Inflammatory macrophage treated with lipopolysaccharide for 1 hour (primary cell): ENCODE measurements around the gene ALKBH5.

Experiments
- DNase-seq, 2 donors: peaks; one replicate each; pipeline ENCODE4 v3.0.0-alpha.2; 2020 to 2022

Gene ALKBH5

GRCh38 chr17:18183334-18184142 lies at the start of gene ALKBH5:
ALKBH5 (plus strand) TSS chr17:18183828; CDS start chr17:18184244, 416 bp downstream.
- peak; percentile 98 to 99 for DNase-seq

GRCh38 chr17:18136357-18136756 lies 47.3 kb upstream of the ALKBH5 start:
- no peak for DNase-seq

DNA sequence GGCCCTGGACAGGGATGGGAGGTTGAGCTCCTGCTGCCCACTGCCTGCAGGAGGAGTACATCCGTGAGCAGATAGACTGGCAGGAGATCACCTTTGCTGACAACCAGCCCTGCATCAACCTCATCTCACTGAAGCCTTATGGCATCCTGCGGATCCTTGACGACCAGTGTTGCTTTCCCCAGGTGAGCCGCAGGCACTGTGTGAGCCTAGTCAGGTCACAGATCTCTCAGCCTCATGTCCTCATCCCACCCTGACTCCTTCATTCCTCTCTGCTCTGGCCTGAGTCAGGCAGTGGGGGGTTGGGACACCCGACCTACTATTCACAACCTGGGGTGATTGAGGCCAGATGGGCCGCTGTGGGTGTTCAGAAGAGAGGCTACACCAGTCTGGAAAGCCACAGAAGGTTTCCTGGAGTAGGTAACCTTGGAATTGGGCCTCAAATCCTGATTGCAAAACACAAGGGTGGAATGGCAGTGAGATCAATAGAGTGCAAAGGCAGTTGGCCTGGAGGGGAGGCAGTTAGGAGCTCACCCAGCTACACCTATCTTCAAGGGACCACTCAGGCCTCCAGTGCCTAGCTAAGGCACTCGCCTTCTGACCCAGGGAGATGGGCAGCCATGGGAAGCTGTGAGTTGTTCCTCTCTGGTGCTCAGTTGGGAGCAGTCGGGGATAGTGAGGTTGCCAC lies 45.4 kb upstream of the ALKBH5 start:
- DNase-seq: no peak

DNA sequence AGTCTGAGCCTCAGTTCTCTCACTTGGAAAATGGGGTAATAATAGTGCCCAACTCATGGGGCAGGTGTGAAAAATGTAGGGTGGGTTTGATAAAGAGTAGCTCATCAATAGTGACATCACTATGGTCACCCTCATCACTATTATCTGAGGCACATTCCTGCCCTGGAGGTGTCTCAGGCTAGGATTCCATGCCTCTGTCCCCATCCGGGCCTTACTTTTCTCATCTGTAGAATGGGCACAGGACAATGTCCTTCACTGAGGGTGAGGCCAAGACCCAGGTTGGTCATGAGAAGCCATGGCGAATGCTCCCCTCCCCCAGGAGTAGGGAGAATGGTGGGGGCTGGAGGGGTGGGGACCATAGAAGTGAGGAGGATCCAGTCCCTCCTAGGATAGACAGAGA lies 44.5 kb upstream of the ALKBH5 start:
- DNase-seq: no peak

GRCh38 chr17:18139498-18139897 lies 44.1 kb upstream of the ALKBH5 start:
- DNase-seq: no peak

DNA sequence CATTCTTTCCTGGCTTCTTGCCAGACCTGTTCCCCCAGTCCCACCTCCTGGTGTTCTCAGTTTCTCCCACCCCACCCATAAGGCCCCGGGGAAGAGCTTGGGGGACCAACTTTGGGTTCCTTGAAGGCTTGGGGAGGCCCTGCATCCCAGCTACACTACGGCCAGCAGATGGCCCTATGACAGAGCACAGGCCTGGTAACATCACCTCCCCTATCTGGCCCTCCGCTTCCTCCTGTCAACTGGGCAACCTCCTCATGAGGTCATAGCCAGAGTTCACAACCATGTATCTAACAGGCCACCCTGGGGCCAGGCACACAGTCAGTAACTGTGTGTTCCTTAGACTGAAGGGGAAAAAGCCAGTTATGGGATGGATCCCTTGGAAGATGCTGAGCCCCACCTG lies 43.7 kb upstream of the ALKBH5 start:
- DNase-seq: peak; percentile 14 to 17

- DNase-seq: no peak
These were observed 43.0 kb upstream of the ALKBH5 start for GRCh38 chr17:18140648-18141047.

DNA sequence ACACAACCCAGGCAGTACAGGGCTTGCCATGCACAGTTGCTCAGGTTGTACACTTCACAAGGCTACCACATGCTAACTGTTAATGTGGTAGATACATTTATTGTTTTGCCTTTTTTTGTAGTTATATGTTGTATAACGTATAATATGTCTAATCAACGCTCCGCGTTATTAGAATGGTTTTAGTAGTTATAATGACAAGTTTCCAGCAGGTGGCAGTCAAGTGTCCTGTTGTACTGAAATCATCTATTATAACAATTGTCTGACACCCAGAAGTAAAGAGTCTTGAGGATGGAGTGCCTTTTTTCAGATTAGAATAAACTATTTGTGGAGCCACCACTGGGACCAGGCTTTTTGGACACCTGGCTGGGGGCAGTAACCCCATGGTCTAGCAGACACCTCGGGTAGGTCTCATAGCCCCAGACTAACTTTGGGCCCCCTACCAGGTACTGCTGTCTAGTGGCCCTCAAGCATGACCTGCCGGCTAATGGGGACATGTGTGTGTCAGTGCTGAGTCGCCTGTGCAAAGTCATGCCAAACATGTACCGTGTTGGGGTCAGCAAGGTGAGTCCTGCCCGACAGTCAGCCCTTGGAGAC lies 42.3 kb upstream of the ALKBH5 start:
- DNase-seq: peak; percentile 33 to 89

GRCh38 chr17:18142417-18142816 lies 41.2 kb upstream of the ALKBH5 start:
- DNase-seq: no peak

- DNase-seq: peak; percentile 20 to 28
These were observed 40.3 kb upstream of the ALKBH5 start for GRCh38 chr17:18143044-18143936.

DNA sequence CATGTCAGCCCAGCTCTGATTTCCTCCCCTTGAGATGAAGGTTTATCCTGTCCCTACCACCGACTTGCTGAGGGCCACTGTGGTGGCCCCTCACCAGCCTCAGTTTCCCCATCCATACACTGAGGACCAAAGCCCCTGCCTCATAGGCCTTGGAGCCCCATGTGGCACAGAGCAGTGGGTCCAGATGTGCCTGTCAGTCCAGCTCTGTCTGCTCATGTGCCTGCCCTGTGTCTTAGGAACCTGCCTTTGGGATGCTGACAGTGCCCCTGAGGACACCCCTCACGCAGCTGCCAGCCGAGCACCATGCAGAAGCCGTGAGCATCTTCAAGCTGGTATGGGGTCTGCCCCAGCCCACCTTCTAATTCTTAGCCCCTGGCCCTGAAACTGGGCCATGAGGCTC lies 39.4 kb upstream of the ALKBH5 start:
- no peak for DNase-seq

DNA sequence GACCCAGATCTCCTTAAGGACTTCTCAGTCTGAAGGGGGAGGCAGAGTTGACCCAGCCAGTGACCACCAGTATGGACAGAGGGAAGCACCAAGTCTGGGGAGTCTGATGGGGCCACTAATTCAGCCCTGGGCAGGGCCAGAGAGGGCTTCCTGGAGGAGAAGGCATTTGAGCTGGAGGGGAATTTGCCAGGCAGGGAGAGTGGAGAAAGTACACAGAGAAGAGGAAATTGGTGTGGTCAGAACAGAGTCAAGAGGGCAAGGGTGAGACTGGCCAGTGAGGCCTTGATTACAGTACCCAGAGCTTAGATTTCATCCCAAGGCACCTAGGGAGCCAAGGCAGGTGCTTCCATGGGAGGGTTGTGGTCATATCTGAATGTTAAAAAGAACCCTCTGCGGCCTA lies 38.8 kb upstream of the ALKBH5 start:
- DNase-seq: peak; percentile 54 to 61

- DNase-seq: no peak
These were observed 37.8 kb upstream of the ALKBH5 start for GRCh38 chr17:18145811-18146210.

DNA sequence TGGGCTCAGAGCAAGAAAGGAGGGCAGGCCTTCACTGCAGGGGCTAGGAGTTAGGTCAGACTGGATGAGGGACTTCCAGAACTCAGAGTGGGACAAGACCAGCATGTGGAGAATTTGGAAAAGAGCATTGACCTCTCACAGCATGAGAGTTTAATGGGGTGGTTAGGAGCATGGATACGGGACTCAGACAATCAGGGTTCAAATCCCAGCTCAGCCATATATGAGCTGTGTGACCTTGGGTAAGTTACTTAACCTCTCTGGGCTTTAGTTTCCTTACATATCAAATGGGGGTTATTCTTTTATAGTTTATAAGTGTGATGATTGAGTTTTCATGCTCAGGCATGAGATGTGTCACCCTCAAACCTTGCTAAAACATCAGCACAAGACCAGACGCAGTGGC lies 37.4 kb upstream of the ALKBH5 start:
- DNase-seq: no peak

GRCh38 chr17:18146980-18147379 lies 36.6 kb upstream of the ALKBH5 start:
- DNase-seq: no peak

- no peak for DNase-seq
These were observed 35.0 kb upstream of the ALKBH5 start for GRCh38 chr17:18148586-18148985.

DNA sequence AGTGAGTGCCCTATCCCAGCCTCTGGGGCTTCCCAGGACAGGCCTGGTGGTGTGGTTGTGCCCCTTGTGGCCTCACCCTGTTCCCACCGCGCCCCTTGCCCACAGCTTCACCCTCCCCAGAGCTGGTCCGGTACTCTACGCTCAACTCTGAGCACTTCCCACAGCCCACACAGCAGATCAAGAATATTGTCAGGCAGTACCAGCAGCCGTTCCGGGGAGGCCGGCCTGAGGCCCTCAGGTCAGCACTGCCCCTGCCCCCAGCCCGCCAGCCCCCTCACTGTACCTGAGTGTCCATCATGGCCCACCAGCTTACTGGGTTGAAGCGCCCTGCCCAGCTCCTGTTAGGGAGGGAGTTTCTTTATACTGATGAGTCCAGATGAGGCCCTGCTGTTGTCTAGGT lies 32.3 kb upstream of the ALKBH5 start:
- no peak for DNase-seq

- DNase-seq: no peak
These were observed 28.4 kb upstream of the ALKBH5 start for GRCh38 chr17:18155179-18155578.

GRCh38 chr17:18156171-18156975 lies 27.3 kb upstream of the ALKBH5 start:
- DNase-seq: no peak

DNA sequence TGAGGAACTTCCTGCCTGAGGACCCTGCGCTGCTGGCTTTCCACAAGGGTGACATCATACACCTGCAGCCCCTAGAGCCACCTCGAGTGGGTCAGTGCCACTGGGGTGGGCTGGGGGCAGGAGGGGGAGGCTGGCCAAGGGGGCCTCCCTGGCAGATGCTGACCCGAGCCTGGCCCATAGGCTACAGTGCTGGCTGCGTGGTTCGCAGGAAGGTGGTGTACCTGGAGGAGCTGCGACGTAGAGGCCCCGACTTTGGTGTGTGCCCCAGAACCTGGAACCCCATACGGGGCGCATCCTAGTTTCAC lies 26.7 kb upstream of the ALKBH5 start:
- no peak for DNase-seq

DNA sequence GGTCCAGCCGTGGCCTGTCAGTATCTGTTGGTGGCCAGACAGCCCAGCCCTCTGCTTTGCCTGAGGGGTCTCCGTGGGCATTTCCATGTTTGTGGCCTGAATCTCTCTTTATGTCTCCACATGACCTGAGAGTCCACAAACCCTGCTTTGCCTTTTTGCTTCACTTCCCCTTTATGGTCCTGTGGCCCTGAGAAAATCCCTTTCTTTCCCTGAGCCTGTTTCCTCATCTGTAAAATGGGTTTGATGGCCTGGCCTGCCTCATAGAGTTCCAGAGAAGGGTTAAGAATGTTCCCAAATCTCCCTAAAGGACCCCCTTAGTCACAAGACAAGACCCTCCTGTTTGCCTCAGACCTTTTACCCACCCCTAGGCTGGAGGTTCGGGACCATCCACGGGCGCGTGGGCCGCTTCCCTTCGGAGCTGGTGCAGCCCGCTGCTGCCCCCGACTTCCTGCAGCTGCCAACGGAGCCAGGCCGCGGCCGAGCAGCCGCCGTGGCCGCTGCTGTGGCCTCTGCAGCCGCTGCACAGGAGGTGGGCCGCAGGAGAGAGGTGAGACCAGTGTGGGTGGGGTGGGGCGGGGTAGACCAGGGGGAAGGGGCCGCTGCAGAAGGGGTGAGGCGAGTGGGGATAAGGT lies 26.2 kb upstream of the ALKBH5 start:
- peak; percentile 36 to 59 for DNase-seq
